ENCODE results near the gene IL7R. TPM values are rescaled to one million over a fixed set of nuclear protein-coding genes. Genes with fewer than 3 reads are reported as not detected.

IL7R gene
- total RNA-seq, 2 experiments from 2014 or later, result 236 to 246 TPM

GRCh38 chr5:35821513-35821912, 35.2 kb upstream of the IL7R start:
- Mint-ChIP-seq H3K36me3 (ENCODE audit: low read depth) (peaks cover 33% of the 10 kb centered on the region), H3K27me3 (no peaks in the 10 kb centered on the region), H3K4me1 (peaks cover 79% of the 10 kb centered on the region), H3K4me3 (peak overlapping the region; percentile 58), H3K27ac (peak overlapping the region; percentile 98), H3K9me3 (ENCODE audit: low read depth) (peaks cover 5% of the 10 kb centered on the region)
- ChIA-PET CTCF (interaction anchor here (1.2 to 6.8 kb wide), 15 partner anchors 8 to 170 kb away, joined by 3 to 40 read pairs (median 10); partner anchors contain the start of gene IL7R), POLR2A (interaction anchor here (0.5 to 4.9 kb wide), 15 partner anchors 8 to 204 kb away, joined by 3 to 64 read pairs (median 4); partner anchors contain the start of genes IL7R and SPEF2)
- intact Hi-C loops (cut with DNase I, micrococcal nuclease), result loop anchor here (1.0 kb wide), 3 partner anchors 10 to 15 kb away; no protein-coding TSS in a partner anchor
- ATAC-seq (peak; percentile 65), DNase-seq (peak; percentile 71)

GRCh38 chr5:35822511-35822910, 34.2 kb upstream of the IL7R start:
- Mint-ChIP-seq H3K4me1 (peaks cover 89% of the 10 kb centered on the region), H3K9me3 (ENCODE audit: low read depth) (peaks cover 5% of the 10 kb centered on the region), H3K4me3 (peak overlapping the region; percentile 58), H3K27ac (peak overlapping the region; percentile 98), H3K36me3 (ENCODE audit: low read depth) (peaks cover 33% of the 10 kb centered on the region), H3K27me3 (no peaks in the 10 kb centered on the region)
- intact Hi-C loops (cut with DNase I, micrococcal nuclease), result no loop called here
- DNase-seq, result peak; percentile 63
- no peak for ATAC-seq
- POLR2A ChIA-PET, result interaction anchor here (0.8 to 4.9 kb wide), 8 partner anchors 8 to 104 kb away, joined by 3 to 64 read pairs (median 8); partner anchors contain the start of gene IL7R
- CTCF ChIA-PET, result interaction anchor here (1.0 to 6.8 kb wide), 20 partner anchors 9 to 204 kb away, joined by 3 to 40 read pairs (median 8); partner anchors contain the start of gene IL7R

- peak overlapping the region; percentile 4 for H3K4me3 Mint-ChIP-seq
- no peaks in the 10 kb centered on the region for H3K27me3 Mint-ChIP-seq
- POLR2A ChIA-PET, result interaction anchor here (0.6 to 4.9 kb wide), 6 partner anchors 9 to 85 kb away, joined by 3 to 64 read pairs (median 4); partner anchors contain the start of gene IL7R
- CTCF ChIA-PET, result interaction anchor here (0.7 to 6.8 kb wide), 23 partner anchors 9 to 206 kb away, joined by 3 to 40 read pairs (median 4); partner anchors contain the start of gene IL7R
- peaks cover 98% of the 10 kb centered on the region for H3K4me1 Mint-ChIP-seq
- intact Hi-C loops (cut with DNase I, micrococcal nuclease), result no loop called here
- peaks cover 33% of the 10 kb centered on the region for H3K36me3 Mint-ChIP-seq (ENCODE audit: low read depth)
- peaks cover 5% of the 10 kb centered on the region for H3K9me3 Mint-ChIP-seq (ENCODE audit: low read depth)
- peak overlapping the region; percentile 98 for H3K27ac Mint-ChIP-seq
- no peak for DNase-seq
- ATAC-seq, result peak; percentile 20
Observed at GRCh38 chr5:35823347-35824098, 33.2 kb upstream of the IL7R start.

GRCh38 chr5:35826056-35826455, 30.6 kb upstream of the IL7R start:
- peak overlapping the region; percentile 98 for H3K27ac Mint-ChIP-seq
- DNase-seq, result no peak
- CTCF ChIA-PET, result interaction anchor here (0.9 to 1.9 kb wide), 4 partner anchors 13 to 50 kb away, joined by 3 to 9 read pairs (median 4); no protein-coding TSS in a partner anchor

GRCh38 chr5:35826554-35826953, 30.1 kb upstream of the IL7R start:
- CTCF ChIA-PET, result interaction anchor here (0.7 to 1.8 kb wide), 8 partner anchors 12 to 99 kb away, joined by 3 to 9 read pairs (median 4); no protein-coding TSS in a partner anchor
- peak; percentile 55 for DNase-seq
- intact Hi-C loops (cut with DNase I, micrococcal nuclease), result loop anchor here in 1 of 2 experiments (2.0 kb wide), 1 partner anchor 32 kb away; no protein-coding TSS in a partner anchor

More at GRCh38 chr5:35826056-35826455, 30.6 kb upstream of the IL7R start:
- POLR2A ChIA-PET, result interaction anchor here (0.9 to 1.2 kb wide), 4 partner anchors 13 to 33 kb away, joined by 3 to 4 read pairs (median 4); no protein-coding TSS in a partner anchor
- ATAC-seq, result peak; percentile 18
- Mint-ChIP-seq H3K36me3 (ENCODE audit: low read depth) (peaks cover 18% of the 10 kb centered on the region), H3K4me3 (peak overlapping the region; percentile 47), H3K27me3 (no peaks in the 10 kb centered on the region), H3K9me3 (ENCODE audit: low read depth) (peaks cover under 1% of the 10 kb centered on the region), H3K4me1 (peaks cover 94% of the 10 kb centered on the region)
- intact Hi-C loops (cut with DNase I, micrococcal nuclease), result loop anchor here in 1 of 2 experiments (2.0 kb wide), 1 partner anchor 31 kb away; no protein-coding TSS in a partner anchor

GRCh38 chr5:35828082-35828598, 28.6 kb upstream of the IL7R start:
- Mint-ChIP-seq H3K36me3 (ENCODE audit: low read depth) (peaks cover 17% of the 10 kb centered on the region), H3K4me3 (no peak overlapping the region), H3K4me1 (peaks cover 93% of the 10 kb centered on the region), H3K27me3 (no peaks in the 10 kb centered on the region), H3K27ac (peak overlapping the region; percentile 98), H3K9me3 (ENCODE audit: low read depth) (no peaks in the 10 kb centered on the region)
- POLR2A ChIA-PET, result interaction anchor here (0.9 to 1.2 kb wide), 2 partner anchors 24 to 26 kb away, joined by 4 to 5 read pairs; no protein-coding TSS in a partner anchor
- peak; percentile 46 for DNase-seq
- CTCF ChIA-PET, result interaction anchor here (1.0 to 2.2 kb wide), 5 partner anchors 10 to 51 kb away, joined by 3 to 9 read pairs (median 4); no protein-coding TSS in a partner anchor
- intact Hi-C loops (cut with DNase I, micrococcal nuclease), result loop anchor here in 1 of 2 experiments (1.0 kb wide), 1 partner anchor 8 kb away; no protein-coding TSS in a partner anchor
- peak; percentile 2 for ATAC-seq

More at GRCh38 chr5:35826554-35826953, 30.1 kb upstream of the IL7R start:
- Mint-ChIP-seq H3K27me3 (no peaks in the 10 kb centered on the region), H3K36me3 (ENCODE audit: low read depth) (peaks cover 19% of the 10 kb centered on the region), H3K4me3 (peak overlapping the region; percentile 47), H3K27ac (peak overlapping the region; percentile 98), H3K9me3 (ENCODE audit: low read depth) (no peaks in the 10 kb centered on the region), H3K4me1 (peaks cover 95% of the 10 kb centered on the region)
- peak; percentile 53 for ATAC-seq
- POLR2A ChIA-PET, result interaction anchor here (0.6 to 1.2 kb wide), 5 partner anchors 14 to 66 kb away, joined by 3 to 5 read pairs (median 3); no protein-coding TSS in a partner anchor

- ATAC-seq, result peak; percentile 8
- H3K36me3 Mint-ChIP-seq (ENCODE audit: low read depth), result peaks cover 7% of the 10 kb centered on the region
- intact Hi-C loops (cut with DNase I, micrococcal nuclease), result loop anchor here in 1 of 2 experiments (5.0 kb wide), 1 partner anchor 93 kb away; no protein-coding TSS in a partner anchor
- peak overlapping the region; percentile 30 for H3K4me3 Mint-ChIP-seq
- no peaks in the 10 kb centered on the region for H3K27me3 Mint-ChIP-seq
- H3K27ac Mint-ChIP-seq, result peak overlapping the region; percentile 91
- ChIA-PET CTCF (interaction anchor here (0.9 to 1.7 kb wide), 11 partner anchors 8 to 180 kb away, joined by 3 to 8 read pairs (median 5); no protein-coding TSS in a partner anchor), POLR2A (interaction anchor here (0.7 to 2.1 kb wide), 5 partner anchors 9 to 37 kb away, joined by 3 to 6 read pairs (median 5); no protein-coding TSS in a partner anchor)
- no peak for DNase-seq
- no peaks in the 10 kb centered on the region for H3K9me3 Mint-ChIP-seq (ENCODE audit: low read depth)
- peaks cover 93% of the 10 kb centered on the region for H3K4me1 Mint-ChIP-seq
Observed at GRCh38 chr5:35830587-35830986, 26.1 kb upstream of the IL7R start.

GRCh38 chr5:35832762-35833161, 23.9 kb upstream of the IL7R start:
- peak; percentile 22 for ATAC-seq
- H3K27me3 Mint-ChIP-seq, result no peaks in the 10 kb centered on the region
- peaks cover 9% of the 10 kb centered on the region for H3K36me3 Mint-ChIP-seq (ENCODE audit: low read depth)
- peaks cover 92% of the 10 kb centered on the region for H3K4me1 Mint-ChIP-seq
- ChIA-PET POLR2A (interaction anchor here (0.6 to 3.7 kb wide), 10 partner anchors 9 to 91 kb away, joined by 3 to 43 read pairs (median 5); partner anchors contain the start of gene IL7R), CTCF (interaction anchor here (0.7 to 4.2 kb wide), 12 partner anchors 10 to 182 kb away, joined by 3 to 24 read pairs (median 4); partner anchors contain the start of gene IL7R)
- peak overlapping the region; percentile 32 for H3K4me3 Mint-ChIP-seq
- DNase-seq, result no peak
- H3K9me3 Mint-ChIP-seq (ENCODE audit: low read depth), result no peaks in the 10 kb centered on the region
- peak overlapping the region; percentile 99 for H3K27ac Mint-ChIP-seq
- intact Hi-C loops (cut with DNase I, micrococcal nuclease), result loop anchor here (1.0 to 5.0 kb wide), 7 partner anchors 11 to 95 kb away; no protein-coding TSS in a partner anchor

GRCh38 chr5:35833224-35833623, 23.5 kb upstream of the IL7R start:
- Mint-ChIP-seq H3K27ac (peak overlapping the region; percentile 99), H3K4me3 (peak overlapping the region; percentile 32), H3K4me1 (peaks cover 92% of the 10 kb centered on the region), H3K9me3 (ENCODE audit: low read depth) (no peaks in the 10 kb centered on the region), H3K36me3 (ENCODE audit: low read depth) (peaks cover 13% of the 10 kb centered on the region), H3K27me3 (no peaks in the 10 kb centered on the region)
- no peak for ATAC-seq
- POLR2A ChIA-PET, result interaction anchor here (0.6 to 3.7 kb wide), 10 partner anchors 10 to 90 kb away, joined by 3 to 43 read pairs (median 5); partner anchors contain the start of gene IL7R
- intact Hi-C loops (cut with DNase I, micrococcal nuclease), result loop anchor here (2.0 to 5.0 kb wide), 3 partner anchors 48 to 96 kb away; no protein-coding TSS in a partner anchor
- CTCF ChIA-PET, result interaction anchor here (0.7 to 4.2 kb wide), 13 partner anchors 11 to 182 kb away, joined by 3 to 24 read pairs (median 4); partner anchors contain the start of gene IL7R
- DNase-seq, result no peak

Measured in activated CD4-positive, alpha-beta T cell treated with anti-CD3 and anti-CD28 coated beads for 36 hours (primary cell).